HUES6 (cell line): ENCODE measurements around the gene TGM3.

ENCODE experiments used
- H3K27ac ChIP-seq: 2 replicates; pipeline ENCODE4 v1.7.0; 2013; ENCODE audit warnings: low read depth, mild to moderate bottlenecking, low read length, inconsistent platforms
- H3K27me3 ChIP-seq: 2 replicates; pipeline ENCODE4 v1.6.1; 2013; ENCODE audit warnings: low read length; ENCODE audit not compliant: control insufficient read depth, insufficient read depth
- H3K36me3 ChIP-seq: 2 replicates; pipeline ENCODE4 v1.6.1; 2013; ENCODE audit warnings: low read length; ENCODE audit not compliant: control insufficient read depth, insufficient read depth
- H3K4me1 ChIP-seq: 2 replicates; pipeline ENCODE4 v1.6.1; 2013; ENCODE audit warnings: low read length; ENCODE audit not compliant: control insufficient read depth, insufficient read depth
- H3K4me3 ChIP-seq: 2 replicates; pipeline ENCODE4 v1.5.1; 2013; ENCODE audit warnings: low read depth, low read length
- H3K9ac ChIP-seq: one replicate; pipeline ENCODE4 v1.6.1; 2013; ENCODE audit warnings: mild to moderate bottlenecking, low read length
- H3K9me3 ChIP-seq: 2 replicates; pipeline ENCODE4 v1.6.1; 2013; ENCODE audit warnings: low read depth, low read length; ENCODE audit not compliant: control insufficient read depth, insufficient read depth

Gene TGM3

GRCh38 chr20:2326046-2326445, 30.2 kb downstream of the TGM3 start:
- Histone ChIP-seq H3K27me3 (no peaks in the 10 kb centered on the region), H3K9me3 (no peaks in the 10 kb centered on the region), H3K9ac (no peak overlapping the region), H3K36me3 (no peaks in the 10 kb centered on the region), H3K4me1 (peaks cover 7% of the 10 kb centered on the region; the same call in 1 of the 2 replicates), H3K4me3 (no peak overlapping the region), H3K27ac (no peak overlapping the region)

- H3K27ac ChIP-seq: no peak overlapping the region
- no peaks in the 10 kb centered on the region for H3K36me3 ChIP-seq
- no peak overlapping the region for H3K4me3 ChIP-seq
- H3K4me1 ChIP-seq: peaks cover 7% of the 10 kb centered on the region; the same call in 1 of the 2 replicates
- no peak overlapping the region for H3K9ac ChIP-seq
- no peaks in the 10 kb centered on the region for H3K27me3 ChIP-seq
- H3K9me3 ChIP-seq: no peaks in the 10 kb centered on the region
Measured at GRCh38 chr20:2327620-2328555, 32.1 kb downstream of the TGM3 start.

- H3K27ac ChIP-seq: no peak overlapping the region
- peaks cover 7% of the 10 kb centered on the region; the same call in 1 of the 2 replicates for H3K4me1 ChIP-seq
- no peak overlapping the region for H3K9ac ChIP-seq
- no peaks in the 10 kb centered on the region for H3K36me3 ChIP-seq
- no peak overlapping the region for H3K4me3 ChIP-seq
- no peaks in the 10 kb centered on the region for H3K27me3 ChIP-seq
- H3K9me3 ChIP-seq: no peaks in the 10 kb centered on the region
Measured at GRCh38 chr20:2329286-2329685, 33.5 kb downstream of the TGM3 start.

- Histone ChIP-seq H3K4me3 (no peak overlapping the region), H3K4me1 (peaks cover 7% of the 10 kb centered on the region; the same call in 1 of the 2 replicates), H3K9me3 (no peaks in the 10 kb centered on the region), H3K36me3 (no peaks in the 10 kb centered on the region), H3K9ac (no peak overlapping the region), H3K27ac (no peak overlapping the region), H3K27me3 (no peaks in the 10 kb centered on the region)
Measured at GRCh38 chr20:2330090-2330695, 34.4 kb downstream of the TGM3 start.

- no peak overlapping the region for H3K27ac ChIP-seq
- no peak overlapping the region for H3K9ac ChIP-seq
- no peaks in the 10 kb centered on the region for H3K27me3 ChIP-seq
- H3K36me3 ChIP-seq: no peaks in the 10 kb centered on the region
- H3K4me1 ChIP-seq: peaks cover 7% of the 10 kb centered on the region; the same call in 1 of the 2 replicates
- H3K9me3 ChIP-seq: no peaks in the 10 kb centered on the region
- no peak overlapping the region for H3K4me3 ChIP-seq
Measured at GRCh38 chr20:2331106-2331505, 35.3 kb downstream of the TGM3 start.

- Histone ChIP-seq H3K9ac (no peak overlapping the region), H3K36me3 (no peaks in the 10 kb centered on the region), H3K4me1 (peaks cover 7% of the 10 kb centered on the region; the same call in 1 of the 2 replicates), H3K9me3 (no peaks in the 10 kb centered on the region), H3K27me3 (no peaks in the 10 kb centered on the region), H3K4me3 (no peak overlapping the region), H3K27ac (no peak overlapping the region)
Measured at GRCh38 chr20:2331901-2332565, 36.2 kb downstream of the TGM3 start.

GRCh38 chr20:2332711-2333110, 36.9 kb downstream of the TGM3 start:
- Histone ChIP-seq H3K36me3 (no peaks in the 10 kb centered on the region), H3K27ac (no peak overlapping the region), H3K9me3 (no peaks in the 10 kb centered on the region), H3K4me1 (peaks cover 7% of the 10 kb centered on the region; the same call in 1 of the 2 replicates), H3K27me3 (no peaks in the 10 kb centered on the region), H3K4me3 (no peak overlapping the region), H3K9ac (no peak overlapping the region)

- Histone ChIP-seq H3K27ac (no peak overlapping the region), H3K4me1 (peaks cover 7% of the 10 kb centered on the region; the same call in 1 of the 2 replicates), H3K4me3 (no peak overlapping the region), H3K9ac (no peak overlapping the region), H3K36me3 (no peaks in the 10 kb centered on the region), H3K27me3 (no peaks in the 10 kb centered on the region), H3K9me3 (no peaks in the 10 kb centered on the region)
Measured at GRCh38 chr20:2333821-2334220, 38.0 kb downstream of the TGM3 start.

GRCh38 chr20:2335096-2335870, 39.5 kb downstream of the TGM3 start:
- H3K4me1 ChIP-seq: no peaks in the 10 kb centered on the region
- H3K36me3 ChIP-seq: no peaks in the 10 kb centered on the region
- no peaks in the 10 kb centered on the region for H3K9me3 ChIP-seq
- H3K9ac ChIP-seq: no peak overlapping the region
- no peaks in the 10 kb centered on the region for H3K27me3 ChIP-seq
- H3K4me3 ChIP-seq: no peak overlapping the region
- H3K27ac ChIP-seq: no peak overlapping the region

GRCh38 chr20:2336471-2336870, 40.7 kb downstream of the TGM3 start:
- no peaks in the 10 kb centered on the region for H3K27me3 ChIP-seq
- H3K4me1 ChIP-seq: no peaks in the 10 kb centered on the region
- no peak overlapping the region for H3K4me3 ChIP-seq
- H3K9ac ChIP-seq: no peak overlapping the region
- H3K27ac ChIP-seq: no peak overlapping the region
- H3K9me3 ChIP-seq: no peaks in the 10 kb centered on the region
- H3K36me3 ChIP-seq: no peaks in the 10 kb centered on the region
